NCI-H82 treated with DMSO at 0.1 percent for 48 hours (cell line): ENCODE measurements around the gene ITIH4.

Source experiments
- DNase-seq: peaks from one replicate; lab custom pipeline; 2025; ENCODE audit not compliant: unreplicated experiment; lab: John Stamatoyannopoulos, UW

The ITIH4 gene

DNA sequence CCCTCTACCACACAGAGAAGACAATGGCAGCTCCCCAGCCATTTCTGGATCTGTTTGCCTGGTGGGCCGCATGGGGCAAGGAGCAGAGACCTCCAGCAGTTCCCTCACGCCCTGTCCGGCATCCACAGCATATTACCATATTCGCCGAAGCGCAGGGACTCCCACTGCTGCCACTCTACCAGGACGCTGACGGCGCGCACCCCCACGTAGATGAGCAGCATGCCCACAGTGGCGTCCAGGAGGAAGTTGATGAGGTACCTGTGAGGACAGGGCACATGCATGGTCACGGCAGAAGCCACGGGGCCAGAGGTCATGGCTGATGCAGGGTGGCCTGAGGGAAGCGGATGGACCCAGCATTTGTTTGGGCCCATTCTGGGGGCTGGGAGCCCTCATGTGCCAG is 19.2 kb upstream of the ITIH4 start:
- no peak for DNase-seq

DNA sequence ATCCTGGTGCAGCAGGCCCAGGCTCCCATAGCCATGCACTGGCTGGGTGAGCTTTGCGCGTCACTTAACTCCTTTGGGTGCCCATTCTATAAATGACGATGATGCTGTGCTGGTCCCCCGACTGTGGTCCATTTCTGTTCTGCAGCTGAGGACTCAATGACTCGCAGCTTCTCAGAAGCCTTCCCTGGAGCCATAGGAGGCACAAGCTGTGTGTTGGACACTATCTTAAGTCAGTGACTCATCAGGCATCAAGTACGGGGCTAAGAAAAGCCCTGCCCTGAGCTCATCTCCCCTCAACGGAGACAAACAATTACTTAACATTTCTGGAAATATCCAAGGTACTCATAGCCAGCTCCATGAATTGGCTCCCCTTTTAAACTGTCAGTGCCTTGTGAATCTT is 18.1 kb upstream of the ITIH4 start:
- DNase-seq, result no peak

DNA sequence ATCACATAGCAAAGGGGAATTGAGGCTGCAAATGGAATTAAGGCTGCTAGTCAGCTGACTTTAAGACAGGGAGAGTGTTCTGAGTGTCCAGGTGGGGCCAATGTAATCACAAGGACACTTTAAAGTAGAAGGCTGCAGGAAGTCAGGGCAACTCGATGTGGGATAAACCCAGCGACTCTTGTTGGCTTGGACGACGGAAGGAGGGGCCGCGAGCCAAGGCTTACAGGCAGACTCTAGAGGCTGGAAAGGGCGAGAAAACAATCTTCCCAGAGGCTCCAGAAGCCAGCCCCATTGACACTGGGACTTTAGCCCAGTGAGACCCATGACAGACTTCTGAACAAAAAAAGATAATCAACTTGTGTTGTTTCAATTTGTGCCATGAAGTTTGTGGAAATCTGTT is 17.3 kb upstream of the ITIH4 start:
- no peak for DNase-seq

DNA sequence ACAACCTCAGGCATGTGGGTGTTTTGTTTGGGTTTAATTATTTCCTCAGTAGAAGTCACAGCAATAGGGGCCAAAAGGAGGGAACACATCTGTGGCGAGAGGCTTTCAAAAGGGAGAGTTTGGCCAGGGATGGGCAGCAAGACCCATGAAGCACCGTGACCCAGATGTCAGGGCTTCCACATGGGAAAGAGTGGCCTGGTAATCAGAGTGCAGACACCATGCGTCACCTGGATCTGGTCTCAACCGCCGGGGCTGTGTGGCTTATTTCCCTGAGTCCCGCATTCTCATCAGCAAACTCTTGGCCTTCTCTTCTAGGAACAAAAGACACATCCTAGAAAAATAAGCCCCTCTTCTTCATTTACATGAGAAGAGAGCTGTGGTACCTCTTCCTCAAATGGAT is 16.8 kb upstream of the ITIH4 start:
- DNase-seq, result no peak

DNA sequence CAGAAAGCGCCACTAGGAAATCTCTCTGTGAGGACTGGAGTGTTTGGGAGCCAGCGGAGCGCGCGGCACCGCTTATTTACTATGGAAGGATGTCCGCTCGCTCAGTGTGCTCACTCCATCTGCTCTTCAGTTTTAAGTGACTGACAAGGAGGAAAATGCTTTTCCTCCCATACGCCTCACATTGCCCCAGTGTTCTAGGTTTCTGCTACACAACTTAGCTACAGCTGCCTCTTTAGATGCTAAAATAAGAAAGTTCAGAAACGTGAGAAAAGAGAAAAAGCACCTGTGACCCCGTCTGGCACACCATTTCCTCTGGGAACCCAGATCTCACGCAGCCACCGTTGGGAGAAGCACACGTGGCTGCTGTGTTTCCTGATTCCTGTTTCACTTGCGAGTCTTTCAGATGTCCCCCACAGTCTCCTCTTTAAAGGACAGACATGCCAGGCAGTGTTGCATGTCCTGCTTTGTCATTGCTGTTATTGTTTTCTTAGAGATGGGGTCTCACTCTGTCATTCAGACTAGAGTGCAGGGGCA is 16.0 kb upstream of the ITIH4 start:
- no peak for DNase-seq

DNA sequence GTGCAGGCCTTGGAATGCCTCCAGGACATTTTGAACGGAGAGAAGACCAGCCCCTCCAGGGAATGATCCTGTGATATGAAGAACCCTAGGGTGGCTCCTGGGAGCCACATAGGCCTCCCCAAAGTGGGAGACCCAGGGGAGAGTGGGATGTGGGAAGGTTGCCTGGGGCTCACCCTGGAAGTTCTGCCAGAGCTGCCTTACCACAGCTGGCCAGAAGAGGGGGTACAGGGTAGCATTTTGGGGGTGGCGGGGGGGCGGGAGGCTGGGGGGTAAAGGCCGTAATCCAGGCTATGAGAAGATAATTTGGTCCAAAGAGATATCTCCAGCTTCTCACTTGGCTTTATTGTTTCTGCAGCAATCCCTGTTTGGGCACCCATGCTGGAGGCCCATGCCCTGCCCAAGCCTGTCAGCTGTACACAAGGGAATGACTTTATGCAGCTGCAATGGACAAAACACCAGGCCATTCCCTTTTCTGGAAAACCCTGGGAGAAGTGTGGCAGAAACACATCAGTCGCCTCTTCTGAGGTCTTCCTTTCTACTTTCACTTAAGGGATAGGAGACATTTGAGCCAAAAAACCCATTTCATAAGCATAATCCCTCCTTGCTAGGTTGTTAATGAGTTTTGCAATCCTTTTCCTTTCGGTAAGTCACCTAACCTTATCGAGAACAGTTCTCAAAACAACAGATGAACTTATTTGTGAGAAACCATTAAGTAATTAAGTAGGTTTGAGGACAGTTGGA is 15.4 kb upstream of the ITIH4 start:
- DNase-seq, result no peak

DNA sequence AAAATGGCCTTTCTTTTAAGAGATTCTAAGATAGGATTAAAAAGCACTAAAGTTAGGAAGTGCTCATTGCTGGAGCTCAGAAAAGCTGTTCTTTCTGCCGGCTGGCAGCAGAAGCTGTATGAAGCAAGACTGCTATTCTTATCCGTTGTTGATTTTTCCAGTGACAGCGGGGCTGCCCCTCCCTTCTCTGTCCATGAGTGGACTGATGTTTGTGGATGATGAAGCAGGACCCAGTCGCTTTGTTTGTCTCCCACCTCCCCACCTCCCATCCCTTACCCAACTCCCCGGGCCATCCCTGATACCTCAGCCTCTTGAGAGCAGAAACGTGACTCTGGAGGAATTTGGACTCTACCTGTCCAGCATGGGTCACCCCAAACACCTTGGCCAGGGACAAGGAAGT is 14.7 kb upstream of the ITIH4 start:
- DNase-seq, result no peak

DNA sequence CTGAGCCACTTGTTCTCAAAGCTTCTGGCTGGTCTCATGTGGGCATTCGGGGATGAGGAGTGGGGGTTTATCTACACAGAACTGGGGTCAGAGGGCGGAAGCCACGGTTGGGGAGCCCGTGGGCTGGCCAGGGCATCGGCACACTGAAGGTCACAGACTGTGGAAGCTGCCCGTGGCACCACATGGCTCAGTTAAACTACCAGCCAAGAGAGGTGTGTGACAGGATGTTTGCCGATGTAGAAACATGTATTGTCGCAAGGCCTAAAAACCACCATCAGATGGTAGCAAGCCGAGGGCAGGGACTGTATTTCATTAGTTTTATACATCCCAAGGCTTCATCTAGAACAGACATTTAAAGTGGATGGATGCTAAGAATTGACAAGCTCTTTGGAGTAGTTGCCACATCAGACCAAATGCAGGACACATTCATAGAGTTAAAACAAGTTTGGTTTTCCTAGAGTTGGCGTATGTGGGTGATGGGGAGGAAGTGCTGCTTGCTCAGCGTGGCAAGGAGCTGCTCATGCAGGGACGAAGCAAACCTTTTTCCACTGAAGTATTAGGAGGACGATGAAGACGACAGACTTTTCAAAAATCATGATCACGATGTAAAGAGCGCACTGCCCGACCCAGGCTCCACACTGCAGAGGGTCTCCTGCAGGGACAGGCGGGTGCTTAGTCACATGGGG is 14.0 kb upstream of the ITIH4 start:
- no peak for DNase-seq

DNA sequence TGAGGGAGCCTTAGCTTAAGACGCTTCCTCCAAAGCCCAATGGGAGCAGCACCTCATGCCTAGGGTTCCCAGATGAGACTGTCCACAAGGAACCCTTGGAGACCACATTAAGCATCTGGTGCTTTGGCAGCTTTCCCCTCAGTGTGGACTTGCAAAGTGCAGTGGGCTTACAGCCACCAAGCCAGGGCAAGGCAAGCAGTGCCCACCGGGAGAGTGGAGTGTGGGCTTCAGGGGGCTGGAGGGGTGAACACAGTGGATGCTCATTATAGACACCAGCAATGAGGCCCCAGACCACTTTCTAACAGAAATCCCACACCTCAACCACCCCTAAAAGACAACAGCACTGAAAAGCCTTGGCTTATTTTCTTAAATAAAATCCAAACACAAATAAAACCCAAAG is 13.4 kb upstream of the ITIH4 start:
- no peak for DNase-seq

DNA sequence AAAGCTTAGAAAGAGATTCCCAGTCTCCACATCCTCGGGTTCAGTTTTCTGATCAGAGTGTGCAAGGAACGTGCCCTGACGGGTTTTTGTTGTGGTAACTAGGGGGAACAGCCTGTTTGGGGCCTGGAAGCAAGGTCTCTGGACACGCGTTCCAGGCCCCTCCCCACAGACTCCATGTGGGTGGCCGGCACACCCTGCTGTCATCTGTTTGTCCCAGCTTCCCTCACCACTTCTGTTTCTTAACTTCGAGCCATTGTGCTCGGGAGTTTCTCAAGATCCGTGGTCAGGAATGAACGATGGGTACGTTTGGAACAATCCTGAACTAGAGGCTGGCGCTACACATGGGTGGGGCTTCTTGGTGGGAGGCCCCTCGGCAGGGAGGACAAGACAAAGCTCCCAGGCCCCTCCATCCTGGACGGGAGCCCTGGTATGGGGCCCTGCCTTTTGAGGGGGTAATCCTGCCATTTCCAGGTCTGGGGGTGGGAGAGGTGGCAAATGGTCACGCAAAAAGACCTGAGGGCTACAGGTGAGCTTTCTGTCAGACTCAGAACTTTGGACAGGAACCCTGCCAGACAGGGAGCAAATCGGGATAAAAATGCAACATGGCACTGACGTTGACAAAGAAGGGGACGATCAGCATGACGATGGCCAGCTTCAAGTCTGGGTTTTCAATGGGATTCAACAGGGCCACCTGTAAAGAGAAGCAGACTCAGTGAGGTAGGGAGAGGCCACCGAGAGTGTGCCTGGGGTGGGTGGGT is 12.8 kb upstream of the ITIH4 start:
- no peak for DNase-seq

DNA sequence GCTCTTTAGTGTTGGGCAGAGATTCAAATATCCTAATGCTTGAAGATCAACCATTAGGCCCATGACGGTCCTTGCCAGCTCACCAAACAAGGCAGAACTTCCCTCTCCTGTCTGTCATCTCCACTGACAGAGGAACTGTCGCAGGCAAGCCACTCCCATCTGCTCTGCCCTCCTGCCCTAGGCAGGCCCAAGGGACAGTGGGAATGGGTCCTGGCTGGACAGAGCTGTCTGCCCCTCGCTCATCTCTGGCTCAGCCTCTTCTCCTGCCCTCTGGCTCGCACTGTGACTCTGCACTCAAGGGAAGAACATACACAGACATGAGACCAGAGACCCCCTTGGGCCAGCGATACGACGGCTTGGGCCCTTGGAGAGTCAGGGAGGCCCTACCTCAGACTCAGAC is 12.0 kb upstream of the ITIH4 start:
- DNase-seq, result no peak

DNA sequence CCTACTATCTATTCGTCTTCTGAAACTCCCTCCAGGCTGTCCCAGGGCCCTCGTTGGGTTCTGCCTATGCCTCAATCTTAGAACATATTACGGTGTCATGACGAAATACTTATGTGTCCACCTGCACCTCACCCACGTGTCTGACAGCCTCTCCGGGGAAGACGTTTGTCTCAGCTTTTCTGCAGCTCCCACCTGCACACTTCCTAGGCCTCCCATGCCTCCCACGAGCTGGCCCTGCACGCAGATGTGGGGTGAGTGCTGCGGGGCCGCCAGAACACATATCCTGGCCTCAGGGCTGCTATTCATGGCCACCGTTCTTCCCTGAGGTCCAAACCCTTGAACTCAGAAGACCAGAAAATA is 11.5 kb upstream of the ITIH4 start:
- no peak for DNase-seq

DNA sequence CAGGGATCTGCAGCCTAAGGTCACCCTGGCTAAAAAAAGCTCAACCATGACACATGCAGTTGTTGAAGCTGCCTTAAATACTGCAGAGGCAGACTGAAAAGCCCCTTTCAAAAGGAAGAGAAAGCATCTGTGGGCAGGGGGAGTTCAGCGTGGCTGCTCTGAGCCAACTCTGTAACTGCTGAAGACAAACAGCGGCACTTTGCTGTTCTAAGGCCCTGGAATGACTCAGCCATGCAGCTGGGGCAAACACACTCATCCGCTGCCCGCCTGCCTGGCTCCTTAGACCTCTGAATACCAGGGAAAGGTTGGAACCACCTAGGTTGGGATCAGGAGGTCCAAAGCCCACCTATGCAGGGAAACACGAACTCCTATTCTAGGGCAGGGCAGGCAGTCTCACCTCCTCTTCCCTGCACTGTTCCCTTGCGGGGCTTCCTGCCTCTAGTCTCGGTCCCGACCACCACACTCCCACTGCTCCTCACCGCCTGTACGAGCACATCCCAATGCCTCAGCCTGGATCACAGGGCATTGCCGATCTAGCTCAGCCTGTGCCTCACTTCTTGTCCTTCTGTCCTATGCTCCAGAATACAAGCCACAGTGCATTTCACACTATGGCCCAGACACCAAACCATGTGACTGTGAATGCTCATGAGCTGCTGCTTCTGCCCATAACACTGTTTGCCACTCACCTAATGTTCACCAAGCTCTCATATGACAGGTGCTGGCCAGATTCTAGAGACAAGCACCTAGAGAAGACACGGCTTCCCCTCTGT is 10.9 kb upstream of the ITIH4 start:
- no peak for DNase-seq

DNA sequence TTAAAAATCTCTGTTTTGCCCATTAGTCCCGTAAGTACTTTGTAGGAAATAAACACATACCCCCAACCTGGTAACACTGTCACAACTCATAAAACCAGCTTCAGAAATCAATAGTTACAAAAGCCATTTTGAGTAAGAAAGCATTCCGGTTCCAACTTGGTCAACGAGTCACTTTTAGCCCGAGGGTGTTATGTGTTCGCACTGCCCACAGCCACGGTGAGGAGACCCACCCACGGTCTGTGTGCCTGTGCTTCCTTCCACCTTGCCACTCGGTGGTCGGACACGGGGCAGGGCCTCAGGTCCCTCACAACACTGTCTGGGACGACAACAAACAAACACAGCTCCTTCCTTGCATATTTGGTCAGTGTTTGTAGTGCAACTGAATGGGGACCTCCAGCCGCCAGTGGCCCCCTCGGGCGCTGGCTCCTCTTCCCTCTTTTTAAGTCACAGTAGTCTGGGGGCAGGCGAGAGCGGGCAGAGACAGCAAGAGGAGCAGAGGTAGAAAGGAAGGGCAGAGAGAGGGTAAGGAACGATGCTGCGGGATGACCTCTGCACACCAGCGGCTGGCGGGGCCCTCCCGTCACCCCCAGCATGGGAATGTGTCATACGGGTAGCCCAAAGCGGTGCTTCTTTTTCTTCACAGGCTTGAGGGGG is 9.5 kb upstream of the ITIH4 start:
- DNase-seq, result no peak

DNA sequence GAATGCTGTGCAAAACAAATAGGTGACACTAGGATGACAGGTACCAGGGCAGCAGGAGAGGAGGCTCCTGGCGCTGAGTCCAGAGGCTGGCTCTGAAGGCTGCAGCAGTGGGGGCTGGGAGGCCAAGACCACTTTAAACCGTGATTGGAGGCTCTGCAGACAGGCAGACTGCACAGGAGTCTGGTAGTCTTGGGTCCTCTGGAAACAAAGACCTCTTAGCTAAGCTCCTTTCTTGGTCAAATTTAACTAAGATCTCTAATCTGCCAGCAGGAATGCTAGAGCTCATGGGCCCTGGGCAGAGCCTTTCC is 8.8 kb upstream of the ITIH4 start:
- DNase-seq, result no peak

DNA sequence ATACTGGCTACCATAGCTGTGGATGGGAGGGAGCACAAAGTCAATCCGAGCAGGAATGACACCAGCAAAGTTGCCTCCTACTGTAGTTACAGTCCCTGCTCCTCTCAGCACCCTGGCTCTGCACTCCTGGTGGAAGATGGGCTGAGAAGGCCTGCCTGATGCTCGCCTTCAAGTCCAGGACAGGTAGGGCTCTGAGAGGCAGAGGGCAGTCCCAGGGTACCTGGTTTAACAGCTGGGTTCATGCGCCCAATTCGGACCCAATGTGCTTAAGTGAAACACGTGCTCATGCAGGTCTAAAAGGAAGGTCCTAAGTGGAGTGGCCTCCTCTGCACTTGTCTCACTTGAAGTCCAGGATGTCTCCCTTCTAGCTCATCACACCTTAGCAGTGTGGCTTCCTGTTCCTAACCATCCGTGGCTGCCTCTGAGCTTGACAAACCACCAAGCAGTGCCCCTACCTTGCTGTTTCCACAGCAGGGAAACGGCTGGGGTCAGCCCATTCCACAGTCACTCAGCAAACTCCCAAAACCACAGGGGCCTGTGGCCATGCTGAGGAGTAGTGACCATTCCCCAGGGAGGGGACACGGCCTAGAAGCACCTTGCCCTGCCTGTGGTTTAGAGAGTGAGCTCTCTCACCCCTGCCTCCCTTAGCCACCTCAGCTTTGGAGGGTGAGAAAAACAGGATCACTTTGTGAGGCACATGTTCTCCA is 8.2 kb upstream of the ITIH4 start:
- no peak for DNase-seq

DNA sequence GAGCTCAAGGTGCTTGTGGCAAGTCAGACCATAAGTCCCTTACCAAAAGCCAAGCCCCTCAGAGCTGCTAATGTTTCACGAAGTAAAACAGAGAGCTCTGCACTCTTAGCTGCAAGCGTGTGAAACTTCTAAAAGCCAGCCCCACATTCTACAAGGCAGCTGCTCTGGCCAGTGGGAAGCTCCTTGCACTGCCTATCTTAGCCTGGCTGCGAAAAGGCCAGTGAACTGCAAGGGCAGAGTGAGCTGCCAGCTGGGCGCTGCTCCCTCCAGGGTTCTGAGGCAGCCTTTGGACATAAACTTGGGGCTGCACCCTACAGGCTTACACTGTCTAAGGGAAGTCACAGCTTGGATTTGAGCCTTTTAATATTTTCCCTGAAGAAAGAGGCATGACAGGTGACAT is 6.5 kb upstream of the ITIH4 start:
- DNase-seq, result no peak

DNA sequence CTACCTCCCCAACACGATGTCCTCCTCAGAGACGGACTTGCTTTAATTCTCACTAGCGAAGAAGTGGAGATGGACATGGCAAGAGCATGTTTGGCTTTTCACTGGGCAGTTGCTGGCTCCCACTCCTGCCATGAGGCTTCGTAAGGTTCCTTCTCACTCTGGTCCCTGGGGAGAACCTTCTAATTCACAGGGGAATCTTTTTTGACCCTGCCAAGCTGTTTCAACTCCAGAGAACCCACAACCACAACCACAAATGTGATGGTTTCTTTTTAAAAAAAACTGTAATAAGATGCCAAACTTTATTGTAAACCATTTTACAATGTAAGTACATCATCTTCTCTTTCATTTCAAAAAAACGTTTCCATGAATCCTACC is 6.0 kb upstream of the ITIH4 start:
- no peak for DNase-seq

DNA sequence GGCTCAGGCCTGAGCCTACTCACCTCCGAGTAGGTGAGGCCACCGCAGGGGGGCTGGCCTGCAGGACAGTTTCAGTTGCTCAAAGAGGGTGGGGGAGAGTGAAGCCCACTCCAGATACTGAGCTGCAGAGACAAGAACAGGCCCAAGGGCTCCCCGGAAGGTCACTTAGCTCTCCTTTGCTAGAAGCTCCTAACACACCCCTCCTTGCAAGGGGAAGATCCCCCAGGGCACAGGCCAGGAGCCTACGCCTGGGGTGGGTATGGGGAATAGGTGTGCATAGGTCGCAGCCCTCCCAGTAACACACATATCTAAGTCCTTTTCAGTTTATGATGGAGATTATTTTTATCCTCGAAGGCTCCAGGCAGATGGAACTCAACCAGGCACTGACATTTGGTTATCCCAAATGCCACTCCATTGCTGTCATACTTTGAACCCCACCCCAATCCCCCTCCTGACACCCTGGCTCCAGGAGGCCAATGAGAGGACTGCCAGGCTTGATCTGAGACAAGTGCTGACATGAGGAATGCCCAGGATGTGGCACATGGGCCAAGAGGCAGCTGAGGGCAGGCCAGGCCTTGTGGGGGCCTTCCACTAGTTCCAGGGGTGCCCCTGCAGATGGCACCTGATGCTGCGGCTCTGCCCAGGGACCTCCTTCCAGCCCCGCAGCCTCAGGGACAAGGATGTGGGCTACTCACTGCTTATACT is 5.4 kb upstream of the ITIH4 start:
- DNase-seq, result no peak
